NT2/D1 (cell line): ENCODE data around the gene COL1A2.

ENCODE experiments used
- DNase-seq: peaks from one replicate; pipeline ENCODE4 v3.0.0-alpha.2; 2011; ENCODE audit warnings: low read depth, low spot score
- H3K27me3 ChIP-seq: 2 replicates; pipeline ENCODE4 v1.6.0; 2011; ENCODE audit warnings: mild to moderate bottlenecking; ENCODE audit not compliant: insufficient read length, insufficient read depth
- H3K36me3 ChIP-seq: 2 replicates; pipeline ENCODE4 v1.6.1; 2011; ENCODE audit warnings: mild to moderate bottlenecking, low read length, mixed read lengths; ENCODE audit not compliant: insufficient read depth, insufficient read length
- H3K4me1 ChIP-seq: 2 replicates; pipeline ENCODE4 v1.5.1; 2011; ENCODE audit not compliant: insufficient read depth, insufficient read length
- H3K4me3 ChIP-seq: 2 replicates; pipeline ENCODE4 v1.5.1; 2011; ENCODE audit warnings: low read depth; ENCODE audit not compliant: insufficient read length
- H3K9ac ChIP-seq: 2 replicates; pipeline ENCODE4 v1.6.0; 2011; ENCODE audit warnings: low read depth; ENCODE audit not compliant: insufficient read length
- H3K9me3 ChIP-seq: 2 replicates; pipeline ENCODE4 v1.5.1; 2011; ENCODE audit warnings: mild to moderate bottlenecking, low read length; ENCODE audit not compliant: insufficient read depth
- SUZ12 ChIP-seq: IDR thresholded peaks from 2 replicates; pipeline ENCODE4 v1.6.1; 2011; ENCODE audit not compliant: insufficient read length, insufficient read depth; ENCODE audit errors: extremely low read depth
- YY1 ChIP-seq: IDR thresholded peaks from 2 replicates; pipeline ENCODE4 v1.6.1; 2011; ENCODE audit not compliant: insufficient read length, insufficient read depth
- ZNF274 ChIP-seq: IDR thresholded peaks from 2 replicates; pipeline ENCODE4 v1.6.1; 2011; ENCODE audit warnings: mild to moderate bottlenecking, low read depth, low read length

The COL1A2 gene

DNA sequence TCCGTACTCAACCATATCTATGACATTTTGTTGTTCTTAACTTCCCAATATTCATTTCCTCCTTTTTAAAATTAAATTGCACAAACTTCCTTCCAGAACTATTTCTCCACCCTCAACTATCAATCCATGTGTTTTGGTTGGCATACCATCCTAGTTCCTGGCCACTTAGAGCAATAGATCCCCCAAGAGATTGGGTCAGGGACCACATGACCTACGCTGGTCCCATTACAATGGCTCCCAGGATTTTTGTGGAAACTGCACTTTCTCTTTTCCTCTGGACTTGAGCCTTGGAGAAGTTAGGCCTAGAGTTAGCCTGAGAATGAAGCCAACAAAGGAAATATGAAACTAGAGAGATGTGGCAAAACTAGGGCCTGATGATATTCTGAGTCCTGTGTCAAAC, 59.2 kb downstream of the COL1A2 start:
- Histone ChIP-seq H3K4me3 (no peak overlapping the region), H3K4me1 (no peaks in the 10 kb centered on the region), H3K9ac (no peak overlapping the region), H3K9me3 (no peaks in the 10 kb centered on the region), H3K27me3 (no peaks in the 10 kb centered on the region), H3K36me3 (no peaks in the 10 kb centered on the region)
- TF ChIP-seq YY1 (no peak), ZNF274 (no peak), SUZ12 (no peak)
- no peak for DNase-seq

DNA sequence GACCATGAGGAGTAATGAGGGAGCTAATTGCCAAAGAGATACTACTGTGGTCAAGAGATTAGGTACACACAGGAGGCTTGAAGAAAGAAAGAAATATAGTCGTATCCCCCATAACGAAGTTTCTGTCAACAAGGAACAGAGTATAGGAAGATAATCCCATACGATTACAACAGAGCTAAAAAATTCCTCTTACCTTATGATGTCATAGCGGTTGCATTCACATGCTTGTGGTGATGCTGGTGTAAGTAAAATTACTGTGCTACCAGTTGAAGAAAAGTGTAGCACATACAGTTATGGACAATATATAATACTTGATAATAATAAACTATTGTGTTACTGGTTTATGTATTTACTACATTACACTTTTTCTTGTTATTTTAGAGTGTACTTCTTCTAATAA, 63.3 kb downstream of the COL1A2 start:
- Histone ChIP-seq H3K4me1 (no peaks in the 10 kb centered on the region), H3K27me3 (no peaks in the 10 kb centered on the region), H3K9ac (no peak overlapping the region), H3K4me3 (no peak overlapping the region), H3K9me3 (no peaks in the 10 kb centered on the region), H3K36me3 (no peaks in the 10 kb centered on the region)
- no peak for TF ChIP-seq SUZ12
- no peak for DNase-seq

DNA sequence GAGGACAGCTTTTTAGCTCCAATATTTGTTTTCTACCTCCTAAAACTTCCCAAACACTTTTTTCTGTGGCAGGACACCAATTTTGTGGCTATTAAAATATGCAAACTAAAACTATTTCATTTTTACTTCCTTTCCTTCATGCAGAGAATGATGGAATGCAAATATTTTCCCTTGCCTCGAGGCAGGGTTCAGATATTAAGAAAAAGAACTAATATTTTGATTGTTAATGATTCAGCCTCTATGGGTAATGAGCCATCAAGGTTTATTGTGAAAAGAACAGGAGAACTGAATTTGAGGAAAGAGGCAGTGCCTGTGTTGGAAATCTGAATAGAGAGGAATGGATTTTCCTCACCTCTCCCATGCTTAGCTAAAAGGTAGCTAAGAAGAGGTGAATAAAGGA, 71.8 kb downstream of the COL1A2 start:
- Histone ChIP-seq H3K27me3 (no peaks in the 10 kb centered on the region), H3K4me1 (no peaks in the 10 kb centered on the region), H3K9ac (no peak overlapping the region), H3K36me3 (no peaks in the 10 kb centered on the region), H3K4me3 (no peak overlapping the region), H3K9me3 (no peaks in the 10 kb centered on the region)
- DNase-seq: no peak
- TF ChIP-seq YY1: no peak
- no peak for TF ChIP-seq SUZ12
- TF ChIP-seq ZNF274: no peak

DNA sequence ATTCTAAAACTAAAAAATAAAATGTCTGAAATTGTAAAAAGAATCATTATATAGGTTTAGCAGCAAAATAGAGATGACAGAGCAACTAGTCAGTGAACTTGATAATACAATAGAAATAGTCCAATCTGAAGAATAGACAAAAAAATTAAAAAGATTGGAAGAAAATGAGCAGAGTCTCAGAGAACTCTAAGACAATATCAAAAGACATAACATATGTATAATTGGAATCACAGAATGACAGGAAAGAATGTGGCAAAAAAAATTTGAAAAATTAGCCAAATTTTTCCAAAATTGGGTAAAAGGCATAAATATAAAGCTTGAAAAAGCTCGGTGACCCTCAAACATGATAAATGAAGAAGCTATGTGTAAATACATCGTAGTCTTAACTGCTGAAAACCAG, 76.9 kb downstream of the COL1A2 start:
- Histone ChIP-seq H3K9me3 (no peaks in the 10 kb centered on the region), H3K4me1 (no peaks in the 10 kb centered on the region), H3K36me3 (no peaks in the 10 kb centered on the region), H3K4me3 (no peak overlapping the region), H3K9ac (no peak overlapping the region), H3K27me3 (no peaks in the 10 kb centered on the region)
- DNase-seq: no peak
- no peak for TF ChIP-seq ZNF274
- no peak for TF ChIP-seq YY1
- TF ChIP-seq SUZ12: no peak

DNA sequence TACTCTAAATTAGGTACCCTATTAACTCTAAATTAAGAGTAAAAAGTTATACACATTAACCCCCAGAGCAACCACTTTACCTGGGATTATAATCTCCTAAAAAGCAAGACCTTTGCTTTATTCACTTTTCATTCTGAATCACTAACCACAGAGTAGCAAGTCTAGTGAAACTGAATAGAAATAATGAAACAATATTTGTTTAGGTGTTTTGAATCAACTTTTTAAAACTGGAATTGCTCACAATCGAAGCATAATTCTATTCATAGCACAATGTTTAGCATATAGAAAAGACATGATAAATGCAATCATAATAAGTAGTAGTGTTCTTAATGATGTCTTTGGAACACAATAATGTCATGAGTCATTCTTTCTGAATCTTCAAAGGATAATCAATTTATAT, 77.9 kb downstream of the COL1A2 start:
- Histone ChIP-seq H3K9ac (no peak overlapping the region), H3K36me3 (no peaks in the 10 kb centered on the region), H3K4me3 (no peak overlapping the region), H3K27me3 (no peaks in the 10 kb centered on the region), H3K9me3 (no peaks in the 10 kb centered on the region), H3K4me1 (no peaks in the 10 kb centered on the region)
- no peak for DNase-seq
- TF ChIP-seq YY1 (no peak), SUZ12 (no peak), ZNF274 (no peak)

DNA sequence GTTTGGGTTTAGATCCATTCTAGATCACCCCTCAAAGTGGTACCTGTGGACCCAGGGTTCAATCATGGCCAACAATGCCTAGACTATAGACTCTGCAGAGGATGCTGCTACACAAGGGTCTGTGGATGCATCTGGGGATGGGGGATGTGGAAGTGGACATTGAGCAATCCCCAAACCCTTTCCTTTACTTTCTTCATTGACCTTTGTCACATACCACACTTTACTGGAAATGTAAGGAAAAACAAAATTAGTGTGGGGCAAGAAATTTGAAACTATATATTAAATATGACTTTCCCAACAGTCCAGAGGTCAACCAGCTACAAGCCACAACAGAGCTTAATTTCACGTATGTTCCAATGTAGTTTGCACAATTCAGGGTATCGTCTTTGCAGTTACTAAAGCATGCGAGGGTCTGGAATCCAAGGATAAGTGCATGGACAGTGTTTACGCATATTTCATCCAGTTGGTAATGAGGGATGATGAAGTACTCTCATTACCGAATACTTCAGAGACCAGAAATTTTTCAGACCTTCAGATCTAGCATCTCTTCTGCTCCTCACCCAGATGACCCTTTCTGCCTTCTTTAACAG, 81.7 kb downstream of the COL1A2 start:
- Histone ChIP-seq H3K36me3 (no peaks in the 10 kb centered on the region), H3K4me1 (no peaks in the 10 kb centered on the region), H3K27me3 (no peaks in the 10 kb centered on the region), H3K9ac (no peak overlapping the region), H3K4me3 (no peak overlapping the region), H3K9me3 (no peaks in the 10 kb centered on the region)
- TF ChIP-seq SUZ12 (no peak), ZNF274 (no peak), YY1 (no peak)
- no peak for DNase-seq

DNA sequence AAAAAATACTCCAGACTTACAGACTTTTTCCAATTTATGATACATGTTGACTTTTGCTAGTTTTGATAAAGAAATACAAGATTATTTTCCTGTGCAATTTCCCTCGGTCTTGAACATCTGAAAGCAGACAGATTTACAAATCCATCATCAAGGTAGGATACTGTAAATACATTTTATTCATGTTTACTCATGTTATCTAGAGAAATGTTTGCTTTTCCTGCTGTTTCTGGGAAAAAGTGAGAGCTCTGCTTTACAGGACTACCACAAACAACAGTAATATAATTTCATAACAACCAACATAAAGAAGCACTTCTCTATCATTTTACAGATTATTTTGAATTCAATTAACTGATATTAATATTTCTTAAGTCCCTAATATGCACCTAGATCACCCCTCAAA, 83.2 kb downstream of the COL1A2 start:
- no peak overlapping the region for H3K9ac ChIP-seq
- H3K9me3 ChIP-seq: no peaks in the 10 kb centered on the region
- H3K36me3 ChIP-seq: no peaks in the 10 kb centered on the region
- TF ChIP-seq ZNF274: no peak
- TF ChIP-seq YY1: no peak
- no peak for TF ChIP-seq SUZ12
- no peaks in the 10 kb centered on the region for H3K27me3 ChIP-seq
- no peaks in the 10 kb centered on the region for H3K4me1 ChIP-seq
- no peak for DNase-seq
- H3K4me3 ChIP-seq: no peak overlapping the region
